ENCODE measurements around the gene PUM1. TPM values are rescaled to one million over a fixed set of nuclear protein-coding genes. Genes with fewer than 3 reads are reported as not detected.
"Not testable (repeated sequence)": the region's sequence is repeated elsewhere in the genome, so short reads cannot be mapped to it uniquely, and the experiment has no call there.

Gene PUM1
- total and polyA plus RNA-seq, 2 donors (not counting 1 experiment from before 2014, with no cell fraction given) = 59.3 to 70.5 TPM

DNA sequence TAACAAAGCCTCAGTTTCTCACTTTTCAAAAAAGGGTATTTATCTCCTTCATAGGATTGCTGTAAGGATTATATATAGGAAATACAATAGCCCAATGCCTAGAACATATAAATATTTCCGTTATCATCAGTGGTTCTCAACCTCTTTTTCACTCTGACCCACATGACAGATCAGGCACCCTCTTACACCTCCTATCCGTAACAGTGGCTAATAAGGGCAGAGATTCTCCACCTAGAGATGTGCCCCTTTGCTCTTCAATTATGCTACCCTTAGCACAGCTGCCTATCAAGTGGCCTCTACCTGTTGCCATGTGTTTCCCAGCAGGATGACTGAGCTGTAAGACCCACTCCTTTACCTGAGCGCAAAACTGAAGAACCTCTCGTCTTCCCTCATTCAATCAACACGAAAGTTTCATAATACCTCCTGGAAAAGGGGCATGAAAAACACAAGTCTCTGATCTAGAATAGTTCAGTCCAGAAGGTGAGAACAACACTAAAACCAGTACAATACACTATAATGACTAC, 10.5 kb downstream of the PUM1 start:
- Histone ChIP-seq H3K4me2 (ENCODE audit: extremely low read depth, insufficient read depth, low read length) (no peak overlapping the region), H3K4me3 (replicated peaks in 1 of 4; ENCODE audit: control extremely low read depth in 1 of 4, insufficient read depth in 1 of 4, low read depth in 3 of 4, low read length in 4 of 4) (no peak overlapping the region), H3K27ac (ENCODE audit: insufficient read depth, low read length) (no peak overlapping the region), H3K9me3 (ENCODE audit: control insufficient read depth, insufficient read depth, low read depth, low read length) (no peaks in the 10 kb centered on the region), H3K27me3 (ENCODE audit: control insufficient read depth, insufficient read depth, low read length) (no peaks in the 10 kb centered on the region), H3K4me1 (ENCODE audit: control insufficient read depth, extremely low read depth, insufficient read depth, low read length) (peaks cover 7% of the 10 kb centered on the region), H2AFZ (ENCODE audit: low read length) (no peak overlapping the region), H4K20me1 (ENCODE audit: control insufficient read depth, extremely low read depth, insufficient read depth, low read length) (no peaks in the 10 kb centered on the region), H3K79me2 (ENCODE audit: control insufficient read depth, insufficient read depth, low read length) (peaks cover 96% of the 10 kb centered on the region), H3K9ac (ENCODE audit: insufficient read depth, low read length) (no peak overlapping the region), H3K36me3 (ENCODE audit: control insufficient read depth, insufficient read depth, low read length) (peaks cover 8% of the 10 kb centered on the region)
- DNase-seq (ENCODE audit: low read depth in 2 of 2) = no peak
- no peak for TF ChIP-seq EZH2 (IDR thresholded peaks at IDR 0.05; ENCODE audit: low read length, missing control alignments)
- TF ChIP-seq, protein P1, sequence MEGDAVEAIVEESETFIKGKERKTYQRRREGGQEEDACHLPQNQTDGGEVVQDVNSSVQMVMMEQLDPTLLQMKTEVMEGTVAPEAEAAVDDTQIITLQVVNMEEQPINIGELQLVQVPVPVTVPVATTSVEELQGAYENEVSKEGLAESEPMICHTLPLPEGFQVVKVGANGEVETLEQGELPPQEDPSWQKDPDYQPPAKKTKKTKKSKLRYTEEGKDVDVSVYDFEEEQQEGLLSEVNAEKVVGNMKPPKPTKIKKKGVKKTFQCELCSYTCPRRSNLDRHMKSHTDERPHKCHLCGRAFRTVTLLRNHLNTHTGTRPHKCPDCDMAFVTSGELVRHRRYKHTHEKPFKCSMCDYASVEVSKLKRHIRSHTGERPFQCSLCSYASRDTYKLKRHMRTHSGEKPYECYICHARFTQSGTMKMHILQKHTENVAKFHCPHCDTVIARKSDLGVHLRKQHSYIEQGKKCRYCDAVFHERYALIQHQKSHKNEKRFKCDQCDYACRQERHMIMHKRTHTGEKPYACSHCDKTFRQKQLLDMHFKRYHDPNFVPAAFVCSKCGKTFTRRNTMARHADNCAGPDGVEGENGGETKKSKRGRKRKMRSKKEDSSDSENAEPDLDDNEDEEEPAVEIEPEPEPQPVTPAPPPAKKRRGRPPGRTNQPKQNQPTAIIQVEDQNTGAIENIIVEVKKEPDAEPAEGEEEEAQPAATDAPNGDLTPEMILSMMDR (conservative IDR thresholded peaks at IDR 0.05 in 1 of 2, IDR thresholded peaks at IDR 0.05 in 1 of 2; ENCODE audit: low read depth in 1 of 2, low read length in 2 of 2) = no peak

DNA sequence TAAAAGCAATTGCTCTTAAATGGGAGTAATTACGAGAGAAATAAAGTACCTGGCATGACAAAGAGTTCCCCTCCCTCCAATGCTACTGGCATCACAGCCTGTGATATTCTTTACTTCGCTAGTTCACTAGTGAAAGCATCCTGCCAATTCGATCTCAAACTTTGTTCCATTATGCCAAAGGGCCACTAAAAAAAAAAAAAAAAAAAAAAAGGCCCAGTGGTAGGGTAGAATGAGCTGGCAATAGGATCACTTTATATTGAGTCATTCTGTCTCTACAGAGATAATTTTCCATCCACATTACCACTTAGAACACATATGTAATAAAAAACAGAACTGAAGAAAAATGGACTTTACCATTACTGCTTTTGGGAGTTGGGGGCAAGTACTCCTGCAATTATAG, 11.2 kb downstream of the PUM1 start:
- no peak overlapping the region for H3K9ac ChIP-seq (ENCODE audit: insufficient read depth, low read length)
- H4K20me1 ChIP-seq (ENCODE audit: control insufficient read depth, extremely low read depth, insufficient read depth, low read length) = no peaks in the 10 kb centered on the region

DNA sequence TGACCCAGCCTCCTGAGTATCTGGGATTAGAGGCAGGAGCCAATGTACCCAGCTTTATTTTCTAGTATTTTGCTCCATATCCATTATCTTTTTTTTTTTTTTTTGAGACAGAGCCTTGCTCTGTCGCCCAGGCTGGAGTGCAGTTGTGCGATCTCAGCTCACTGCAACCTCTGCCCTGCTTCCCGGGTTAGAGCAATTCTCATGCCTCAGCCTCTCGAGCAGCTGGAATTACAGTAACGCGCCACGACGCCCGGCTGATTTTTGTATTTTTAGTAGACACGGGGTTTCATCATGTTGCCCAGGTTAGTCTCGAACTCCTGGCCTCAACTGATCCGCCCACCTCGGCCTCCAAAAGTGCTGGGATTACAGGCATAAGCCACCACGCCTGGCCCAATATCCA, 12.9 kb downstream of the PUM1 start:
- H4K20me1 ChIP-seq (ENCODE audit: control insufficient read depth, extremely low read depth, insufficient read depth, low read length); DNase-seq (ENCODE audit: low read depth in 2 of 2); H3K9me3 ChIP-seq (ENCODE audit: control insufficient read depth, insufficient read depth, low read depth, low read length); H3K36me3 ChIP-seq (ENCODE audit: control insufficient read depth, insufficient read depth, low read length); H3K27ac ChIP-seq (ENCODE audit: insufficient read depth, low read length); H3K4me1 ChIP-seq (ENCODE audit: control insufficient read depth, extremely low read depth, insufficient read depth, low read length); H3K4me3 ChIP-seq (replicated peaks in 1 of 4; ENCODE audit: control extremely low read depth in 1 of 4, insufficient read depth in 1 of 4, low read depth in 3 of 4, low read length in 4 of 4); H3K4me2 ChIP-seq (ENCODE audit: extremely low read depth, insufficient read depth, low read length); H2AFZ ChIP-seq (ENCODE audit: low read length); H3K27me3 ChIP-seq (ENCODE audit: control insufficient read depth, insufficient read depth, low read length); H3K9ac ChIP-seq (ENCODE audit: insufficient read depth, low read length): not testable (repeated sequence)
- peaks cover 90% of the 10 kb centered on the region for H3K79me2 ChIP-seq (ENCODE audit: control insufficient read depth, insufficient read depth, low read length)

More for the DNA sequence above, 11.2 kb downstream of the PUM1 start:
- H3K27me3 ChIP-seq (ENCODE audit: control insufficient read depth, insufficient read depth, low read length) = no peaks in the 10 kb centered on the region
- peaks cover 7% of the 10 kb centered on the region for H3K36me3 ChIP-seq (ENCODE audit: control insufficient read depth, insufficient read depth, low read length)
- H3K79me2 ChIP-seq (ENCODE audit: control insufficient read depth, insufficient read depth, low read length) = peaks cover 95% of the 10 kb centered on the region
- DNase-seq (ENCODE audit: low read depth in 2 of 2) = peak in 1 of 2 donors; percentile 48
- TF ChIP-seq, protein P1 (conservative IDR thresholded peaks at IDR 0.05 in 1 of 2, IDR thresholded peaks at IDR 0.05 in 1 of 2; ENCODE audit: low read depth in 1 of 2, low read length in 2 of 2) = no peak
- TF ChIP-seq EZH2 (IDR thresholded peaks at IDR 0.05; ENCODE audit: low read length, missing control alignments) = no peak
- H3K4me2 ChIP-seq (ENCODE audit: extremely low read depth, insufficient read depth, low read length) = no peak overlapping the region
- H3K27ac ChIP-seq (ENCODE audit: insufficient read depth, low read length) = no peak overlapping the region
- no peak overlapping the region for H2AFZ ChIP-seq (ENCODE audit: low read length)
- no peak overlapping the region for H3K4me3 ChIP-seq (replicated peaks in 1 of 4; ENCODE audit: control extremely low read depth in 1 of 4, insufficient read depth in 1 of 4, low read depth in 3 of 4, low read length in 4 of 4)
- H3K9me3 ChIP-seq (ENCODE audit: control insufficient read depth, insufficient read depth, low read depth, low read length) = no peaks in the 10 kb centered on the region
- H3K4me1 ChIP-seq (ENCODE audit: control insufficient read depth, extremely low read depth, insufficient read depth, low read length) = peaks cover 7% of the 10 kb centered on the region
